GM19043 (cell line): Measurements from ENCODE around the gene FAM124A.

ENCODE experiments used
- ATAC-seq: cut with Tn5 transposase; IDR thresholded peaks from one replicate; pipeline ENCODE4 v1.9.1; 2021; ENCODE audit warnings: low read depth; ENCODE audit not compliant: unreplicated experiment

FAM124A gene

DNA sequence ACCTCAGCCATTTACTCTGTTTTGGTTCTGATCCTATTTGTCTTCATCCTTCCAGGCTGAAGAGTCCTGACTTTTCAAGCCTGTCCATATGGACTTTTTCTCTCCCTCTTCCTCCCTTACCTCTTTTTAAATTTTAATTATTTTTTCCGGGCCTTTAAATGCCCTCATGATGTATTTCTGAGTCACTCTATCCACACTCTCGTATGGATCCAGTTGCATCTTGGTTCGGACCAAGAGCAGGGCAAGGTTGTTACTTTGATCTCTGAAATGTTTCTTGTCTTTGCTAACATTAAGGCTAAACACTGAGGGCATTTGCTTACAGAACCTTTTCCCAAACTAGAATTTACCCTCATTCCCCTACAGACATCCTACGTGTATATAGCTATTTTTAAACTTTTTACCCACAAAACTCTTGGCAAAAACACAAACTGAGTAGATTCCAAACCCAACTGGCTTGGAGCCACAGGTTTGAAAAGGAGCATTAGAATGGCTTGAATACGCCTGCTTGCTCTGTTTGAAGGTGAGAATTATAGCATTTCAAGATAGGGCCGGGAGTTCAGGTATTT, 69.9 kb downstream of the FAM124A start:
- no peak for ATAC-seq

DNA sequence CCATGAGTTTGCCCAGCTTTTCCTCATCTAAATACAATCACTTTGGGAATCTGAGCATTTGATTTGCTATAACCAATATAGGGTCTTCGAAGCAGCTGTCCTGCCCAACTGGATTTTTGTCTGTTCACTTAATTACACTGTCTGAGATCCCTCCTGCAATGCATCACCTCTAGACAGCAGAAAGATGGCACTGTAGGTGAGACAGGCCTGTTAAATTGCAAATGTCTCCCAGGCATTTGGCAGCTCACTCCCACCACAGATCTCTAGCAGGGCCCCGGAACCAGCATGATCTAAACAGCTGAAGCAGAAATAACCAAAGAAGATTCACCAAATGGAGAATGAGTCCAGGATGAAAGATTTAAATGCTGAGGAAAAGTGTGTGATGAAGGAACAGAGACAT, 75.4 kb downstream of the FAM124A start:
- ATAC-seq: no peak

DNA sequence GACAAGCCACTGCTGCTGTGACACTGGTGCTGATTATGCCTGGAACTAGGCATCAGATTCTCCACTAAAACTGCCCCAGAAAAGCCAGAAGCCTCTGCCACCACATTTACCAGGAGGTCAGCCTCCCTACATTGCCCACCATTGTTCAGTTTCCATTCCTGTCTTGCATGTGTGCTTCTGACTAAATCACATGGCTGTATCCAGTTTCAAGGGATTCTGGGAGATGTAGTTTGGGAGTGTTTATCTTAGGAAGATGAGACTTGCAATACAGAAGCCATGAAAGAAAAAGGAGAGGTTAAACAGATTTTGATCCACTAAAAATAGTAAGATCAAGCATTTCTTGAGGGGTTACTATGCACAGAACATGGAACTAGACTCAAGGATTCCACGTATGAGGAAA, 76.6 kb downstream of the FAM124A start:
- no peak for ATAC-seq

DNA sequence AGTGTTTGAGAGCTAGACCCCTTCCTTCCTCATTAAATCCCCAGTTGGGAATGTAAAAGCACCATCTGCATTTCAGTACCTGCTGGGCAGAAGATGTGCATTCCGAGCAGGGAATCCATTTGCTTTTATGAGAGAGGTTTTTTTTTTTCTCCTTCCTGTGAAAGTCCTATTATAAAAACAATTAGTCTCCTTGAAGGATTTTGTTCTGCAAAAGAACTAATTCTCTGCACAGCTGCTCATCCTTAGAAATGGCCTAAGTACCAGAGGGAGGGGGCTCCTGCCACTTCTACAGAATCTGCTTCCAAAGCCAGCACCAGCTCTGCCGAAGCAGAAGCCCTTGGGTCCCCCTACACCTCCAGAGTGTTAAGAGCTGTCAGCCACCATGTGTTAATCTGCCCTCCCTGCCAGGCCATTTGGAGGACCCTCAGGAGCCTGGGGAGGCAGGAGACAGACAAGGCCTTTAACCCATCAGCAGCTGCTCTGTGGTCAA, 80.9 kb downstream of the FAM124A start:
- no peak for ATAC-seq

DNA sequence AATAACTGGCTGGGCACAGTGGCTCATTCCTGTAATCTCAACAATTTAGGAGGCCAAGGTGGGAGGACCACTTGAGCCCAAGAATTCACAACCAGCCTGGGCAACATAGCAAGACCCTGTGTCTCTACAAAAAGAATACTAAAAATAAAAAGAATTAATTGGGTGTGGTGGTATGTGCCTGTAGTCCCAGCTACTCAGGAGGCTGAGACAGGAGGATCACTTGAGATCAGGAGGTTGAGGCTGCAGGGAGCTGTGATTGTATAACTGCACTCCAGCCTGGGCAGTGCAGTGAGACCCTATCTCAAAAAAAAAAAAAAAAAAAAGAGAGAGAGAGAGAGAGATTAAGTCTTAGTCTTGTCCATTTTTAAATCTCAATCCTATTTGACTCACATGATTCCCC, 81.7 kb downstream of the FAM124A start:
- no peak for ATAC-seq

DNA sequence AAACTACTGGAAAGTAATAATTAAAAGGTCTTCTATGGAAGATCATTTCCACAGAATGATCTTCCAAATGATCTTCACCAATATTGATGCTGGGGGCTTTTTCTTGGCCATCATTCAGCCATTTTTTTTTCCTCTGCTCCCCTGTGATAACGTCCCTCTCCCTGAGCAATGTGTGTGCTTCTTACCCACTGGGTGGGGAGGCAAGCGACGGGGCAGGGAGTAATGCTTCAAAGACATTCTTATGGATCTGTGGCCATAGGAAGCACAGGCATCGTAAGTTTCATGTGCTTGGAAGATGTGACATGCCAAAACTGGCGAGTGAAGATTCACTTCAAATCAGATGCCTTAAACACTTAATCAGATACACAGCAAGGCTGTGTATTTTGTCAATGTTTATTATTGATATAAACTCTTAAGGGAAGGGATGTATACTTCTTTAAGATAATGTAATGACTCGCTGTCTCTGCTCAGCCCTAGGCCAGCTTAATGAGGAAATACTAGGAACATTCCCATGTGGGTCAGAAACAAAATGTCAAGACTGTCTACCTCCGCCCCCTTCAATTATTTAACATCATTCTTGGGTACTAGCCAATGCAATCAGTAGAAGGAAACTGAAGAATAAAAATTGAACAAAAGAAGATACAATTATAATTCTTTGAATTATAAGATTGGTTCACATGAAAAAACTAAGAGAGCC, 83.2 kb downstream of the FAM124A start:
- ATAC-seq: no peak

DNA sequence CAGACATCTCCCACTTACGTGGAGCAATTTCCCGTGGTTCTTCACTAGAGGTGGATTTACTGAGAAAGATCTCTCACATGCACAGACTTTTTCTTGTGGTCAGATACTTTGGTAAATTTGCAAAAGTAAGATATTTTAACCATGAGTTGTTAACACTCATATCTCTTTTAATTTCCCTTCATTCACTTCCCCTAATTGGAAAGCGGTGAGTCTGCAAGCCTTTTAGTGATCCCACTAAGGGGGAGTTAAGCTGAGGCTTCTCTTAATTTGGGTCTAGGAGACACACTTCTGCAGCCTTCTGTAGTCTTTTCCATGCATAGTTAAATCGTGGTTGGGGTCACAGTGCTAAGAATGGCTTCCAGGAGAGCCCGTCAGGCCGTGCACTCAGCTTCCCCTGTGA, 86.6 kb downstream of the FAM124A start:
- ATAC-seq: no peak

DNA sequence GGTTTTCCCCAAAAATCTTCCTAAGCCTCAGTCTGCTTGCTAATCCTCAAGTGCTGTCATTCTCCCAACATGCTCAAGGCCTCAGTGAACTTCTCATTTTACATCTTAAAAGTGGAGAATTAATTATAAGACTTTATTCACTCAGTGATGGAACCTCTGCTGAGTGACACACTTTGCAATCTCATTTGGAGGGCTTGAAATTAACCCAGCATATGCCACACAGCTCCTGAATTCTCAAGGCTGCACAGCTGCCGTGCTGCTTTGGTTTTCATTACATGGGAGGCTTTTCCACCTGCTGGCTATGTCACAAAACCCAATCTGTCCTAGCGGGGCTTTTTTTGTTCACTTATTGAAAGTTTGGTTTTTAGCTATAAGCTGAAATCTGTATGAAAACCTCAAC, 89.0 kb downstream of the FAM124A start:
- no peak for ATAC-seq

DNA sequence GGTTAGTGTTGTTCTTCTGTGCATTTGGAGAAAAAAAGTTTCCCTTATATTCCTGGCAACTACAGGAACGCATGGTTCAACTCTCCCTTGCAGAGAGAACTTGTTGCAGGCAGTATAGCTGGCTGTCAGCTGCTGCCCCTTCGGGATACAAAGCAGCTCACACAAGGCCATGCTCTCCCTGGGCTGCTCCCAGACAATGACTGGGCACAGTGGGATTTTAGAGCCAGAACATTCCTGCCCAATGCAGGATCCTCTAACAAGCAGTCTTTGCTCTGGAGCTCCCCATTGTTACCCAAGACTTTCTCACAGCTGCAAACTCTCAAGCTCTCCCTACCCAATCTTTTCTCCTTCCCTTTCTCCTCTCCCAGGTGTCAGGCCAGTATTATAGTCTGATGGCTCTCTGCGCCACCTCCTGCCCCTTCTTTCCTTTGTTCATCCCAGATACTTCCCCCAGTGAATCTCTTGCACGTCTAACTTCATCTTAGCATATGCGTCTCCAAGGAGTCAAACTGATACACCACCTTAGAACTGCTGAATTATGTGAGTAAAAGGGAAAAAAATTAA, 89.8 kb downstream of the FAM124A start:
- ATAC-seq: no peak

DNA sequence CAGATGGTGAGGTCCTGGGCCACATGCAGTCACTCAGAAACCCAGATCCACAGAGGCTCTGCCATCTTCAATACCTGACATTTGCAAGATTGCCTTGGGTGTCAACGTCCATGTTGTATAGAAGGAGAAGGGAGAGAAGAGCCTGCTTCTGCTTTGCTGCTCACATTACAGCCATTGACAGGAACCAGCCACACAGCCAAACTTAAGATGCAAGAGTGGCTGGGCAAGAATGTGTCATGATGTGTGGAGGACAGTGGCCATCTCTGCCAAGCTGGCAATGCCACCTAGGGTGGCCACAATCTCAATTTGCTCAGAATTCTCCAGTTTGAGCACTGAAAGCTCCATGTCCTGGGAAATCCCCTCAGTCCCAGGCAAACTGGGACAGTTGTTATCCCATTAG, 91.4 kb downstream of the FAM124A start:
- ATAC-seq: no peak

DNA sequence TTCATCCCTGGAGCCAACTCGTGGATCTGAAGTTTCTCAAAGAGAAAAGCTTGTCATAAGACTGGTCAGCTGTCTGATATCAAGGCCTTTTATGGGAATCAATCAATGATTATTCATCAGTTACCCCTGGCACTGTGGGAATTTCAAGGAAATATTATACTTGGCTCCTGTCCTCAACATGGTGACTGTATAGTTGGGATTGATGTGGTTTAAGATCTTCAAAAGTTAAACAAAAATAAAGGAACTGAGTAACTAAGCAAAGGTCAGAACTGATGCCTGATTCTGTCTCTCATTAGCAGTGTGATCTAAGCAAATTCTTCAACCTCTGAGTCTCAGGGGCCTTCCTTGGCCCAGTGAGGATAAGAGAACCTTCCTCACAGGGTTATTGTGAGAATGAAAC, 95.1 kb downstream of the FAM124A start:
- ATAC-seq: no peak

DNA sequence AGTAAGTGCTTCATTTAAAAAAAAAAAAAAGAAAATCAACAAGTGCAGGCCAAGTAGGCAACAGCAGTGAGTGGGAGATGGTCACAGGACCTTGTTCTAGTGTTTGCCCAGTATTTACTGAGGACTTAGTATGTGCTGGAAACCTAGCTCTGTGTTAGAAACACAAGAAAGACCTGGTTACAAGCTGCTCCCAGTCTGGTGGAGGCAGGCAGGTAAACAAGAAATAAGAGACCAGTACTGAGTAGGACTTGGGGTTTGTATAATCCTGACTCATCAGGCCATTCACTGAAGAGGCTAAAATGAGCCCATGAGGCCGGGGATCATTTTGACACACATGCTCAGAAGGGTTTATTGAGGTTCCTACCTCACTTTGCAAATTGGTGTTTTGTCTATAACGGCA, 95.8 kb downstream of the FAM124A start:
- ATAC-seq: no peak

DNA sequence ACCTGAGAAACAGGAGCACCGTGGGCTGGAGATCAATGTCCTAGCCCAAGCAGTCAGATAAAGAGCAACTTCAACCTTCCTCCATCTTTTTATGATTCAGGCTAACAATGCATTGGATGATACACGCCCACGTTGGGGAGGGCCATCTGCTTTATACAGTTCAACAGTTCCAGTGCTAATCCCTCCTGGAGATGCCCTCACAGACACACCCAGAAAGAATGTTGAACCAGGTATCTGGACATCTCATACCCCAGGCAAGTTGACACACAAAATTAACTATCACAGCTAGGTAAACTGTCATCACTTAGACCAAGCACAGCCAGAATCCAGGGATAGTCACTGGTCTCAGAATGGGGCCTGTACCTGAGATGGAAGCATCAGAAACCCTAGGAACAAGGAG, 96.7 kb downstream of the FAM124A start:
- ATAC-seq: no peak

DNA sequence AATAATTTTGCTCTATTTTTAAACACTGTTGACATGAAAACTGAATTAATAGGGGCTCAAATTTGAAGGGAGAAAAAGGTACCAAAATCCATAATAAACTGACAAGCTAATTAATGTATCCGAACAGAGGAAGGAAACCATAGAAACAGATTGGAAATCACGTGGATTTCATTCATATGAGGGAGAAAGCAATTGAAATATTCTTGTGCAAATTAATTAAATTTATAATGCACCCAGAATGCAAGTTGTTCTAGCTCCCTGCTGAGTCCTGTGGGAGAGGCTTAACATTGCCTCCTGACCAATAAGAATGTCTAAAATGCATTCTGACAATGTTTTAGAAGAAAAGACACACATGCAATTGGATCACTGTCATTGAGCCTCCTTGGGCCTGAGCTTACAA, 99.6 kb downstream of the FAM124A start:
- no peak for ATAC-seq

DNA sequence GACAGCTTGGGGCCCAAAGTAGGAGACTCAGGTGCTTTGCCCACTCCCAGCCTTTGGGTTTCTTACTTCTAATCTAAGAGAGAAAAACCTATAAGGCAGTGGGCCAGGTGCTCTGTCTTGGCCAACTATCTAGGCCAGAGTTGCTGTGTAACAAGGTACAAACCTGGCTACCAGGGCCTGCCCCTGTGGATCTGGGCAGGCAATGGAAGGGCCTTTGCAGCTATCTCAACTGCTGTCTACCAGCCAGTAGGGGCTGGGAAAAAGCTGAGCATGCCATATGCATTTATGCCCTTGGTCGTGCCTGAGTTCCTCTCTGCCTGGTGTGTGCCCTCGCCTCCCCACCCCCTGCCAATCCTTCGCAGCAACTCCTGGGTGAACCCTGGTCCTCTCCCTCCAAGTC, 100.6 kb downstream of the FAM124A start:
- no peak for ATAC-seq

DNA sequence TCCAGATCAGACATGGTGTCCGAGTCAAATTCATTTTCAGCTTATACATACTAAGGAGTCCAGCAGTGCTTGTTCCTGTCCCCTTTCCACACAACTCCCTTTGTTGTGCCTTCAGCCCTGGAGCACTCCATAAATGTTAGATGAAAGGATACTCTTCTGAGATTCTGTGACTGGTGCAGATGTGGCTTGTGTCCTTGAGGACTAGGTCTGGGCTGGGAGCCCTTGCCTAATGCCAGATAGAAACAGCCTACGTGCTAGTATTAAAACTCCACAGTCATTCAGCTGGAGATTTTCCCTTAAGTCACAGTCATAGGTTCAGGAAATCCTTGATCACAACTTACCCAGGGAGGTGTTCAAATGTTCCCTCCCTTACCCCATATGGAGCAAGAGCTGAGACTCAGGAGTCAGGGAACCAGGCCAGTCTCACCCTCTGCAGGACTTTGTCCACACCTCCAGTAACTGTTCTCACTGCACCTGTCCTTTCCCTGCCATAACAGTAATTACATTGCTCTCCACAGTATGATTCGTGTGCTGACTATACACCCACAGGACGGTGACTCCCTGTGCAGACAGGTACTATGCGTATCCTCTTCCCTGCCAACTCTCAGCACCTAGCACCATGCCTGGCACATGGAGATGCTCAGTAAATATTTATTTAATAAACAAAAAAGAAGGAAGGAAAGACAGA, 101.8 kb downstream of the FAM124A start:
- no peak for ATAC-seq

DNA sequence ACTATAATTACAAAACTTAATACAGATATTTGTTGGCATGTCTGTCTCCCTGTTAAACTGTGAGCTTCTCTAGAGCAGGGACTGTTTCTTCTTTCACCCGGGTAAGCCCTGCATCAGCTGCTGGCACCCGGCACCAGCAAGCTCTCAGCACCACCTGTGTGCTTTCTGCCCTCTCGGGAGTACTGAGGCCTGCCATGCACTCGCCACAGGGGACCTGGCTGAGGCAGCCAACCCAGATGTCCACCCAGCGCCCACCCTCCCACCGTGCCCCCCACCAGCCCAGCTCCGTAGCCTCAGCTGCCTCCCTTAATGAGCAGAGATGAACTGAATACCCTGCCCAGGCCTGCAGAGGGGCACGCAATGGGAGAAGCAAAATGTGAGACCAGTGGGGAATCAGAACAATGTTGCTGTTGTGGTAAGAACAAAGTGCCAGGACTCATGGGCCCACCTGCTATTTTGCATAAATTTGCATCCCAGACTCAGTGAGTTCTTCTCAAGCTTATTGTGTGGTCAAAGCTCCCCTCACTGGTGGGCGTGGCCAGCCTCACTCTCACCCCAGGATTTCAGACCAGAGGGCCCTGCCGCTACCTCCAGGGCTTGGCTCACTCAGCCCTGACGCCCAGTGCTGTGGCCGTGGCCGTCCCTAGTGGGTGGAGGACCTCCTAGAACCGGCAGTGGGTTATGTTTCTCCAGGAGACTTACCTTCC, 102.7 kb downstream of the FAM124A start:
- no peak for ATAC-seq

DNA sequence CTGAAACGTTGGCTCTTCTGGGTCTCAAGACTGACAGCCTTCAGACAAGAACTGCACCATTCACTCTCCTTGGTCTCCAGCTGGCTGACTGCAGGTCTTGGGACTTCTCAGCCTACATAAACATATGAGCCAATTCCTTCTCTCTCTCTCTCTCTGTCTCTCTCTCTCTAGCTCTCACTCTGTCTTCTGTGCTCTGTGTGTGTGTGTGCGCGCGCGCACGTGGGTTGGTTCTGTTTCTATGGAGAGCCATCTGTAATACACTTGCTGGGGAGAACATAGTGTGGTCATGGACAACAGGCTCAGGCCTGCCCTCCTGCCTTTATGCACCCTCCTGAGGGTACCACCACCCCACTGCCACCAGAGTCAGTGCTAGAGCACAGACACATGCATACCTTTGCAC, 103.6 kb downstream of the FAM124A start:
- no peak for ATAC-seq

DNA sequence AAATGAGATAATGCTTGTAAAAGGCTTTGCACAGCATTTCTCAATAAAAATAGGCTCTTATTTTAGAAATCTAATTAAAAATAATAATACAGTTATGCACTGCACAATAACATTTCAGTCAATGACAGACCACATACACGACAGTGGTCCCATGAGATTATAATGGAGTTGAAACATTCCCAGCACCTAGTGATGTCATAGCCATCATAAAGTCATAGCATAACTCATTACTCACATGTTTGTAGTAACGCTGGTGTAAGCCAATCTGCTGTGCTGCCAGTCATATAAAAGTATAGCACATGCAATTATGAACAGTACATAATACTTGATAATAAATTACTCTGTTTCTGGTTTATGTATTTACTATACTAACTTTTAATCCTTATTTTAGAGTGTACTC, 104.6 kb downstream of the FAM124A start:
- no peak for ATAC-seq

DNA sequence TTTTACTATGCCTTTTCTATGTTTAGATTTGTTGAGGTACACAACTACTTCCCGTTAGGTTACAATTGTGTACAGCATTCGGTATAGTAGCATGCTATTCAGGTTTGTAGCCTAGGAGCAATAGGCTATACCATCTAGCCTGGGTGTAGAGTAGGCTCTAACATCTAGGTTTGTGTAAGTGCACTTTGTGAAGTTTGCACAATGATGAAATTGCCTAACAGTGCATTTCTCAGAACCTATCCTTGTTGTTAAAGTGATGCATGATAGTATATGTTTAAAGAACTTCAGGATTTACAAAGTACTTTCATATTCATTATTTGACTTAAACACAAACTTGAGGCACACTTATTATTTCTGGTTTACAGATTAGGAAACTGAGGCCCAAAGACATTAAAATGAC, 105.8 kb downstream of the FAM124A start:
- no peak for ATAC-seq

DNA sequence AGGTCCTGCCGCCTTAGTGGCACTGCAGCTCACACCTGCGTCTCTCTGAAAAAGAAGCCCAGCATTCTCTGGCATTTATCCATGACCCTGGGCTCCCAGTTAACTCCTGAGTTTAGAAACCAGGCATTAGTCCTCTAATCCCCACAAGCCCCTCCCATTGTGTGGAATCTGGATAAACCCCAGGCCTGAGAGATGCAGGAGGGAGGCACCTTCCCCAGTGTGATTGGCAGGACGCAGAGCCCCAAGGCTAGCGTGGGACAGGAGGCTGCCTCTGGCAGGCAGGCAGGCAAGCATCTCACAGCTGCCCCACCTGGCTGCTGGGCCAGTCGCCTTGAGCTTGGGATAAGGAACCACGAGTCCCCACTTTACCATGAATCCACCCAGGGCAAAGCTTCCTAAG, 106.3 kb downstream of the FAM124A start:
- ATAC-seq: no peak
